ENCODE measurements around the gene CRLF3.

CRLF3 gene

GRCh38 chr17:30848021-30848420 lies 23.5 kb upstream of the CRLF3 start:
- no peak for DNase-seq (ENCODE audit: low read depth)
- no peak for TF ChIP-seq MYC (IDR thresholded peaks at IDR 0.05; ENCODE audit: low read depth, low read length)
- H3K4me3 ChIP-seq (ENCODE audit: low read depth, low read length) = no peak overlapping the region

- DNase-seq (ENCODE audit: low read depth) = no peak
- TF ChIP-seq CTCF (IDR thresholded peaks at IDR 0.05; ENCODE audit: low read depth, low read length) = no peak
- no peak for TF ChIP-seq MYC (IDR thresholded peaks at IDR 0.05; ENCODE audit: low read depth, low read length)
- no peak for TF ChIP-seq POLR2A (IDR thresholded peaks at IDR 0.05; ENCODE audit: extremely low read depth, insufficient read length)
- no peak for TF ChIP-seq MAX (IDR thresholded peaks at IDR 0.05; ENCODE audit: low read depth, low read length)
- H3K4me3 ChIP-seq (ENCODE audit: low read depth, low read length) = no peak overlapping the region
Observed at GRCh38 chr17:30840771-30841170, 16.3 kb upstream of the CRLF3 start.

GRCh38 chr17:30838202-30838807 lies 13.8 kb upstream of the CRLF3 start:
- H3K4me3 ChIP-seq (ENCODE audit: low read depth, low read length) = no peak overlapping the region
- no peak for TF ChIP-seq POLR2A (IDR thresholded peaks at IDR 0.05; ENCODE audit: extremely low read depth, insufficient read length)
- no peak for TF ChIP-seq CTCF (IDR thresholded peaks at IDR 0.05; ENCODE audit: low read depth, low read length)
- TF ChIP-seq MAX (IDR thresholded peaks at IDR 0.05; ENCODE audit: low read depth, low read length) = no peak
- TF ChIP-seq MYC (IDR thresholded peaks at IDR 0.05; ENCODE audit: low read depth, low read length) = no peak
- DNase-seq (ENCODE audit: low read depth) = no peak

- DNase-seq (ENCODE audit: low read depth) = no peak
- peak overlapping the region; percentile 91 for H3K4me3 ChIP-seq (ENCODE audit: low read depth, low read length)
- TF ChIP-seq MYC (IDR thresholded peaks at IDR 0.05; ENCODE audit: low read depth, low read length) = no peak
- no peak for TF ChIP-seq MAX (IDR thresholded peaks at IDR 0.05; ENCODE audit: low read depth, low read length)
- TF ChIP-seq CTCF (IDR thresholded peaks at IDR 0.05; ENCODE audit: low read depth, low read length) = no peak
- no peak for TF ChIP-seq POLR2A (IDR thresholded peaks at IDR 0.05; ENCODE audit: extremely low read depth, insufficient read length)
Observed at GRCh38 chr17:30832438-30833124, 8.1 kb upstream of the CRLF3 start.

- H3K4me3 ChIP-seq (ENCODE audit: low read depth, low read length) = peak within 1 kb of the TSS; percentile 91
- peak; percentile 94 for DNase-seq (ENCODE audit: low read depth)
- TF ChIP-seq CTCF (IDR thresholded peaks at IDR 0.05; ENCODE audit: low read depth, low read length) (no peak), MYC (IDR thresholded peaks at IDR 0.05; ENCODE audit: low read depth, low read length) (peak; percentile 66), POLR2A (IDR thresholded peaks at IDR 0.05; ENCODE audit: extremely low read depth, insufficient read length) (peak; percentile 83), MAX (IDR thresholded peaks at IDR 0.05; ENCODE audit: low read depth, low read length) (peak; percentile 61; the same call in 1 of the 2 replicates)
Observed at GRCh38 chr17:30831663-30832437, 7.4 kb upstream of the CRLF3 start, which contains the start of gene ATAD5. Gene ATAD5 (plus strand): TSS chr17:30831966. CDS start chr17:30832348, 382 bp downstream.

GRCh38 chr17:30831257-30831656 lies 6.8 kb upstream of the CRLF3 start:
- peak; percentile 59 for DNase-seq (ENCODE audit: low read depth)
- TF ChIP-seq CTCF (IDR thresholded peaks at IDR 0.05; ENCODE audit: low read depth, low read length) (no peak), POLR2A (IDR thresholded peaks at IDR 0.05; ENCODE audit: extremely low read depth, insufficient read length) (no peak), MAX (IDR thresholded peaks at IDR 0.05; ENCODE audit: low read depth, low read length) (no peak), MYC (IDR thresholded peaks at IDR 0.05; ENCODE audit: low read depth, low read length) (no peak)
- peak overlapping the region; percentile 91 for H3K4me3 ChIP-seq (ENCODE audit: low read depth, low read length)
